C4-2B (cell line): ENCODE data around the gene CLEC4A.

Source experiments
- ZFX ChIP-seq: fragments of 450-650 bp; IDR thresholded peaks from 2 replicates; pipeline ENCODE4 v1.6.1; 2017
- TF ChIP-seq, protein P1 (sequence below): fragments of 450-650 bp; conservative IDR thresholded peaks from 2 replicates; pipeline ENCODE4 v1.5.1; 2017; ENCODE audit warnings: mild to moderate bottlenecking

GRCh38 chr12:8156416-8156815, 33.0 kb downstream of the CLEC4A start:
- TF ChIP-seq, protein P1, sequence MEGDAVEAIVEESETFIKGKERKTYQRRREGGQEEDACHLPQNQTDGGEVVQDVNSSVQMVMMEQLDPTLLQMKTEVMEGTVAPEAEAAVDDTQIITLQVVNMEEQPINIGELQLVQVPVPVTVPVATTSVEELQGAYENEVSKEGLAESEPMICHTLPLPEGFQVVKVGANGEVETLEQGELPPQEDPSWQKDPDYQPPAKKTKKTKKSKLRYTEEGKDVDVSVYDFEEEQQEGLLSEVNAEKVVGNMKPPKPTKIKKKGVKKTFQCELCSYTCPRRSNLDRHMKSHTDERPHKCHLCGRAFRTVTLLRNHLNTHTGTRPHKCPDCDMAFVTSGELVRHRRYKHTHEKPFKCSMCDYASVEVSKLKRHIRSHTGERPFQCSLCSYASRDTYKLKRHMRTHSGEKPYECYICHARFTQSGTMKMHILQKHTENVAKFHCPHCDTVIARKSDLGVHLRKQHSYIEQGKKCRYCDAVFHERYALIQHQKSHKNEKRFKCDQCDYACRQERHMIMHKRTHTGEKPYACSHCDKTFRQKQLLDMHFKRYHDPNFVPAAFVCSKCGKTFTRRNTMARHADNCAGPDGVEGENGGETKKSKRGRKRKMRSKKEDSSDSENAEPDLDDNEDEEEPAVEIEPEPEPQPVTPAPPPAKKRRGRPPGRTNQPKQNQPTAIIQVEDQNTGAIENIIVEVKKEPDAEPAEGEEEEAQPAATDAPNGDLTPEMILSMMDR = no peak
- no peak for TF ChIP-seq ZFX
